SIG-M5 treated with dmso at 0.1 percent for 504 hours (cell line): Measurements from ENCODE around the gene FUS.

ENCODE experiments used
- DNase-seq: peaks from one replicate; lab custom pipeline; 2025; ENCODE audit not compliant: unreplicated experiment; lab: John Stamatoyannopoulos, UW

FUS gene

GRCh38 chr16:31225193-31225592 lies 45.3 kb downstream of the FUS start:
- DNase-seq, result no peak

DNA sequence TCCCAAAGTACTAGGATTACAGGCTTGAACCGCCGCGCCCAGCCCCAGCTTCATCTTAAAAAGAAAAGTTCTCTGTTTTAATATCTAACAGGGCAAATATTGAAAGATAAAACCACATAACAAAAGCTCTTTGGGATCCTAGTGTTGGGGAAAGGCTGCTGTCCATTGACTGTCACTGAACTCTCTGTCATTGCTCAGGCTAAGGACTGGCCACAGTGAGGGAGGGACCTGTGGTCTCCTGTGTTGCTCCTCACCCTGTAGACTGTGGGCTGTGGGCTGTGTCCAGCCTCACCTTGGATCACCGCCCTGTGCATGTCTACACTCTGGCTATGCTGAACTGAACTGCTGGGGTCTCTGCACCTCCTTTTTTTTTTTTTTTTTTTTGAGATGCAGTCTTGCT lies 48.3 kb downstream of the FUS start:
- no peak for DNase-seq

DNA sequence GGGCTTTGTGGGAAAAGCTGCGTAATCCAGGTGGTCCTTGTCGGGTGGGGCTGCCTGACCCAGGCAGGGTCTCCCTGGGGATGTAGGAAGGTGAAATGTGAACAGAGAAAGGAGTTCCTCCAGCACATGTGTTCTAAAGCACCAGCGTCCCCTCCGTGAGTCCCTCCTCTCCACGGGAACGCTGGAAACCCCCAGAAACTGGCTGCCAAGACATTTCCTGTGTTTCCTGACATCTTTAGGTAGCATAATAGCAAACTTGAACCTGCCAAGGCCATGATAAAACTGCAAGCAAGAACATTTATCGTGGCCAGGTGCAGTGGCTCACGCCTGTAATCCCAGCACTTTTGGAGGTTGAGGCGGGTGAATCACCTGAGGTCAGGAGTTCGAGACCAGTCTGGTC lies 49.6 kb downstream of the FUS start:
- no peak for DNase-seq

GRCh38 chr16:31238041-31238440 lies 58.1 kb downstream of the FUS start:
- no peak for DNase-seq
